A549 (cell line): ENCODE results near the gene LMF1. TPM values are rescaled to one million over a fixed set of nuclear protein-coding genes. Genes with fewer than 3 reads are reported as not detected.

Source experiments
- ATAC-seq, 2 experiments: fragments of 200-7000 bp in 1 of 2; fragments of >200 bp in 1 of 2; cut with Nextera tagmentation in 1 of 2; cut with Tn5 transposase in 1 of 2; 3 replicates each; pipeline versions ENCODE4 v1.8.0 to v1.9.1; 2018 to 2020; ENCODE audit warnings: mild to moderate bottlenecking in 1 of 2, moderate library complexity in 1 of 2
- CTCF ChIA-PET: fragments of 300-600 bp; sonication (Branson Sonifier 250); formaldehyde crosslinking; extraction: SDS; loops from one replicate; lab custom pipeline; 2021; ENCODE audit warnings: antibody characterized with exemption, inconsistent platforms; lab: Yijun Ruan, JAX
- POLR2A ChIA-PET: fragments of 350-600 bp; formaldehyde crosslinking; extraction: SDS; loops from one replicate; lab custom pipeline; 2021; ENCODE audit warnings: antibody characterized with exemption, inconsistent platforms; lab: Yijun Ruan, JAX
- DNase-seq, 2 experiments: peaks; one replicate each; pipeline versions ENCODE4 v3.0.0 to v3.0.0-alpha.2; 2011 to 2016; ENCODE audit warnings: low read depth in 1 of 2, low spot score in 1 of 2
- FAIRE-seq: peaks from 2 replicates; lab custom pipeline; 2011; peaks lifted over from hg19 to GRCh38; lab: Jason Lieb, UNC
- H3K27ac ChIP-seq, 2 experiments: fragments of >200 bp; sonication (Bioruptor Twin); formaldehyde crosslinking; 3 replicates each; pipeline ENCODE4 v1.5.1; 2016 to 2017
- H3K4me1 ChIP-seq: fragments of >200 bp; sonication (Bioruptor Twin); formaldehyde crosslinking; 3 replicates; pipeline ENCODE4 v1.6.1; 2016
- H3K4me2 ChIP-seq: fragments of >200 bp; sonication (Bioruptor Twin); formaldehyde crosslinking; 3 replicates; pipeline ENCODE4 v1.6.1; 2016
- H3K4me3 ChIP-seq: fragments of >200 bp; sonication (Bioruptor Twin); formaldehyde crosslinking; 3 replicates; pipeline ENCODE4 v1.5.1; 2016
- H3K9me3 ChIP-seq: fragments of >200 bp; sonication (Bioruptor Twin); formaldehyde crosslinking; 3 replicates; pipeline ENCODE4 v1.6.1; 2016
- CBX8 ChIP-seq: fragments of 200-600 bp; sonication (generic); IDR thresholded peaks from 2 replicates; pipeline ENCODE4 v1.6.1; 2016
- CHD2 ChIP-seq: fragments of 150-350 bp; IDR thresholded peaks from 2 replicates; pipeline ENCODE4 v1.6.1; 2014; ENCODE audit warnings: low read length; ENCODE audit not compliant: partially characterized antibody
- FOSB ChIP-seq: fragments of 250-450 bp; sonication (Bioruptor Pico); IDR thresholded peaks from 2 replicates; pipeline ENCODE4 v1.5.0; 2020; ENCODE audit warnings: mild to moderate bottlenecking, moderate library complexity
- FOSL2 ChIP-seq, 2 experiments: fragments of 450-650 bp in 1 of 2; fragments of >200 bp in 1 of 2; sonication (Bioruptor Twin) in 1 of 2; formaldehyde crosslinking; IDR thresholded peaks; 2 replicates each; pipeline versions ENCODE4 v1.5.0 to v1.6.1; 2016 to 2020; ENCODE audit warnings: mild to moderate bottlenecking in 1 of 2, moderate library complexity in 1 of 2
- GATA3 ChIP-seq: IDR thresholded peaks from 2 replicates; pipeline ENCODE4 v1.6.1; 2012; ENCODE audit warnings: borderline replicate concordance
- HDAC2 ChIP-seq: fragments of 200-600 bp; sonication (generic); IDR thresholded peaks from 2 replicates; pipeline ENCODE4 v1.6.1; 2016
- HES2 ChIP-seq: fragments of >200 bp; sonication (Bioruptor Twin); formaldehyde crosslinking; IDR thresholded peaks from 2 replicates; pipeline ENCODE4 v1.6.1; 2016
- HEYL ChIP-seq: fragments of 250-450 bp; sonication (Bioruptor Pico); IDR thresholded peaks from 2 replicates; pipeline ENCODE4 v1.8.0; 2021; ENCODE audit warnings: mild to moderate bottlenecking, moderate library complexity
- HOXA7 ChIP-seq: fragments of 250-450 bp; sonication (Bioruptor Pico); IDR thresholded peaks from 2 replicates; pipeline ENCODE4 v1.5.0; 2020; ENCODE audit warnings: mild to moderate bottlenecking, moderate library complexity
- HOXB5 ChIP-seq: fragments of 250-450 bp; sonication (Bioruptor Pico); IDR thresholded peaks from 2 replicates; pipeline ENCODE4 v1.5.0; 2020; ENCODE audit warnings: mild to moderate bottlenecking, moderate library complexity
- JUN ChIP-seq, 2 experiments: fragments of >200 bp; sonication (Bioruptor Twin); formaldehyde crosslinking; IDR thresholded peaks; 2 replicates in 1 of 2; 3 replicates in 1 of 2; pipeline ENCODE4 v1.6.1; 2016 to 2017
- JUNB ChIP-seq: fragments of >200 bp; sonication (Bioruptor Twin); formaldehyde crosslinking; IDR thresholded peaks from 2 replicates; pipeline ENCODE4 v1.6.1; 2016
- KDM1A ChIP-seq: fragments of 200-600 bp; sonication (generic); IDR thresholded peaks from 2 replicates; pipeline ENCODE4 v1.6.1; 2016; ENCODE audit warnings: low read depth, mild to moderate bottlenecking
- KDM5A ChIP-seq: fragments of 200-600 bp; sonication (generic); IDR thresholded peaks from 2 replicates; pipeline ENCODE4 v1.6.1; 2016; ENCODE audit warnings: antibody characterized with exemption, mild to moderate bottlenecking
- MAX ChIP-seq: IDR thresholded peaks from 2 replicates; pipeline ENCODE4 v1.6.1; 2012
- MYC ChIP-seq: IDR thresholded peaks from 2 replicates; pipeline ENCODE4 v1.6.1; 2012; ENCODE audit warnings: mild to moderate bottlenecking, inconsistent platforms, low read length, improper control_type of control experiment, borderline replicate concordance
- NFE2L2 ChIP-seq: fragments of 150-350 bp; conservative IDR thresholded peaks from 2 replicates; pipeline ENCODE4 v1.6.1; 2014; ENCODE audit warnings: low read length
- NPAS2 ChIP-seq: fragments of 250-450 bp; sonication (Bioruptor Pico); IDR thresholded peaks from 2 replicates; pipeline ENCODE4 v1.8.0; 2022; ENCODE audit warnings: mild to moderate bottlenecking, moderate library complexity, borderline replicate concordance
- POLR2A ChIP-seq: IDR thresholded peaks from 2 replicates; pipeline ENCODE4 v1.6.1; 2012; ENCODE audit warnings: mild to moderate bottlenecking, low read length
- POLR2AphosphoS2 ChIP-seq: conservative IDR thresholded peaks from 2 replicates; pipeline ENCODE4 v1.6.1; 2012; ENCODE audit warnings: low read length, improper control_type of control experiment, inconsistent platforms
- RAD21 ChIP-seq, 2 experiments: fragments of >200 bp in 1 of 2; sonication (Bioruptor Twin) in 1 of 2; formaldehyde crosslinking in 1 of 2; IDR thresholded peaks in 1 of 2; conservative IDR thresholded peaks in 1 of 2; 2 replicates in 1 of 2; 3 replicates in 1 of 2; pipeline ENCODE4 v1.6.1; 2012 to 2018; ENCODE audit warnings: inconsistent platforms in 1 of 2
- RARB ChIP-seq: fragments of 250-450 bp; sonication (Bioruptor Pico); IDR thresholded peaks from 2 replicates; pipeline ENCODE4 v1.8.0; 2021; ENCODE audit warnings: mild to moderate bottlenecking, moderate library complexity
- RFX5 ChIP-seq: fragments of 450-650 bp; IDR thresholded peaks from 2 replicates; pipeline ENCODE4 v1.7.1; 2014; ENCODE audit warnings: antibody characterized with exemption, mild to moderate bottlenecking, moderate library complexity
- ZNF302 ChIP-seq: fragments of 250-450 bp; sonication (Bioruptor Pico); IDR thresholded peaks from 2 replicates; pipeline ENCODE4 v1.9.0; 2021; ENCODE audit warnings: inconsistent platforms, mild to moderate bottlenecking, moderate library complexity
- WGBS: methylation state at CpG from one replicate; pipeline ENCODE4 v1.1.6; 2017; ENCODE audit errors: missing lambda C conversion rate; 5-methylcytosine and 5-hydroxymethylcytosine counted together
- polyA plus RNA-seq, 4 experiments: library from polyadenylated mRNA; depleted of rRNA in 3 of 4; stranded (reverse); fragments of >200 nt; fragmentation: RNase III in 1 of 4; extraction: RNeasy Plus Mini Kit Qiagen cat#74134 plus additional on column Dnase treatment in 1 of 4; gene quantifications; 2 replicates in 3 of 4; 3 replicates in 1 of 4; pipeline ENCODE4 v1.2.3, GENCODE V29; 2011 to 2017
- TF ChIP-seq, protein P1 (sequence below): fragments of 150-350 bp; IDR thresholded peaks from 2 replicates; pipeline ENCODE4 v1.6.1; 2014; ENCODE audit warnings: low read depth, mild to moderate bottlenecking, low read length
- TF ChIP-seq, protein P2 (sequence below): fragments of 250-450 bp; sonication (Bioruptor Pico); IDR thresholded peaks from 2 replicates; pipeline ENCODE4 v1.5.0; 2020; ENCODE audit warnings: low read depth, mild to moderate bottlenecking, moderate library complexity
- TF ChIP-seq, protein P3 (sequence below): fragments of 200-600 bp; sonication (generic); IDR thresholded peaks from 2 replicates; pipeline ENCODE4 v1.6.1; 2016; ENCODE audit warnings: antibody characterized with exemption, mild to moderate bottlenecking, moderate library complexity
- TF ChIP-seq, protein P4 (sequence below): fragments of 450-650 bp; IDR thresholded peaks from 2 replicates; pipeline ENCODE4 v1.6.1; 2014; ENCODE audit warnings: antibody characterized with exemption

Gene LMF1
- polyA plus RNA-seq, 2 of the 4 experiments (the other 2 are of a cell fraction), result 8.8 to 10.9 TPM

DNA sequence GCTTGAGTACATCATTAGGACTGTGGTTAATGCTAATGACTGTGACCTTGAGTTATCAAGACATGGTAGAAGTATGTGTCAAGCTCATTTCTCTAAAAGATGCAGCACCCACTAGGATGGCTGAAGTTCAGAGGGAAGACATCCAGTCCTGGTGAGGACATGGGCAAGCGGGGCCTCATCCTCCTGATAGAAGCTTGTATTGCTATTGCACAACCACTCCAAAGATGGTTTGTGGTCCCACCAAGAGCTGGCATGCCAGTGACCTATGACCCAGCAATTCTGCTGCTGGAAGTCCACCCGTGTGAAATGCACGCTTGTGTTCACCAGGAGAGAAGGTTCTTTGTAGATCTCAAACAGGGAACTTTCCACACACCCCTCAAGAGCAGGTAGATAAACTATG lies 25.0 kb upstream of the LMF1 start:
- no peak overlapping the region for H3K4me2 ChIP-seq
- H3K27ac ChIP-seq, result no peak overlapping the region
- H3K9me3 ChIP-seq, result no peaks in the 10 kb centered on the region
- DNase-seq (no peak), ATAC-seq (no peak), FAIRE-seq (no peak)
- H3K4me1 ChIP-seq, result peaks cover 12% of the 10 kb centered on the region
- POLR2A ChIA-PET, result no interaction called here
- TF ChIP-seq, protein P1, sequence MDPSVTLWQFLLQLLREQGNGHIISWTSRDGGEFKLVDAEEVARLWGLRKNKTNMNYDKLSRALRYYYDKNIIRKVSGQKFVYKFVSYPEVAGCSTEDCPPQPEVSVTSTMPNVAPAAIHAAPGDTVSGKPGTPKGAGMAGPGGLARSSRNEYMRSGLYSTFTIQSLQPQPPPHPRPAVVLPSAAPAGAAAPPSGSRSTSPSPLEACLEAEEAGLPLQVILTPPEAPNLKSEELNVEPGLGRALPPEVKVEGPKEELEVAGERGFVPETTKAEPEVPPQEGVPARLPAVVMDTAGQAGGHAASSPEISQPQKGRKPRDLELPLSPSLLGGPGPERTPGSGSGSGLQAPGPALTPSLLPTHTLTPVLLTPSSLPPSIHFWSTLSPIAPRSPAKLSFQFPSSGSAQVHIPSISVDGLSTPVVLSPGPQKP, result no peak
- no peak for TF ChIP-seq RARB
- TF ChIP-seq FOSL2 (IDR thresholded peaks at IDR 0.05), result no peak
- no peak for TF ChIP-seq FOSL2 (CRISPR knock-in tag; IDR thresholded peaks at IDR 0.05)
- TF ChIP-seq CHD2, result no peak
- no peak for TF ChIP-seq MYC
- TF ChIP-seq HOXA7 (CRISPR knock-in tag), result no peak
- TF ChIP-seq POLR2AphosphoS2, result no peak
- TF ChIP-seq NPAS2, result no peak
- TF ChIP-seq CBX8, result no peak
- TF ChIP-seq POLR2A, result no peak
- TF ChIP-seq, protein P2, sequence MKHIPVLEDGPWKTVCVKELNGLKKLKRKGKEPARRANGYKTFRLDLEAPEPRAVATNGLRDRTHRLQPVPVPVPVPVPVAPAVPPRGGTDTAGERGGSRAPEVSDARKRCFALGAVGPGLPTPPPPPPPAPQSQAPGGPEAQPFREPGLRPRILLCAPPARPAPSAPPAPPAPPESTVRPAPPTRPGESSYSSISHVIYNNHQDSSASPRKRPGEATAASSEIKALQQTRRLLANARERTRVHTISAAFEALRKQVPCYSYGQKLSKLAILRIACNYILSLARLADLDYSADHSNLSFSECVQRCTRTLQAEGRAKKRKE, result no peak
- TF ChIP-seq RFX5, result no peak
- TF ChIP-seq NFE2L2, result no peak
- no peak for TF ChIP-seq JUNB
- no peak for TF ChIP-seq KDM1A
- no peak for TF ChIP-seq GATA3
- H3K4me3 ChIP-seq, result no peak overlapping the region
- CTCF ChIA-PET, result interaction anchor here (0.7 to 7.4 kb wide), 5 partner anchors 12 to 198 kb away, joined by 3 to 37 read pairs (median 7); partner anchors contain the start of gene SOX8
- WGBS, result 59% methylated on average over 3 of the region's 3 CpGs

- no peak overlapping the region for H3K27ac ChIP-seq
- no peak for DNase-seq
- peaks cover 12% of the 10 kb centered on the region for H3K4me1 ChIP-seq
- TF ChIP-seq HEYL (CRISPR knock-in tag) (no peak), RAD21 (conservative IDR thresholded peaks at IDR 0.05 in 1 of 2, IDR thresholded peaks at IDR 0.05 in 1 of 2) (no peak), POLR2A (no peak), HOXB5 (CRISPR knock-in tag) (no peak), MAX (no peak), KDM5A (no peak), HDAC2 (no peak), JUN (IDR thresholded peaks at IDR 0.05) (no peak), FOSB (no peak), ZNF302 (CRISPR knock-in tag) (no peak), CHD2 (no peak), RFX5 (no peak), POLR2AphosphoS2 (no peak), KDM1A (no peak), NPAS2 (no peak), HES2 (no peak)
- TF ChIP-seq, protein P3, sequence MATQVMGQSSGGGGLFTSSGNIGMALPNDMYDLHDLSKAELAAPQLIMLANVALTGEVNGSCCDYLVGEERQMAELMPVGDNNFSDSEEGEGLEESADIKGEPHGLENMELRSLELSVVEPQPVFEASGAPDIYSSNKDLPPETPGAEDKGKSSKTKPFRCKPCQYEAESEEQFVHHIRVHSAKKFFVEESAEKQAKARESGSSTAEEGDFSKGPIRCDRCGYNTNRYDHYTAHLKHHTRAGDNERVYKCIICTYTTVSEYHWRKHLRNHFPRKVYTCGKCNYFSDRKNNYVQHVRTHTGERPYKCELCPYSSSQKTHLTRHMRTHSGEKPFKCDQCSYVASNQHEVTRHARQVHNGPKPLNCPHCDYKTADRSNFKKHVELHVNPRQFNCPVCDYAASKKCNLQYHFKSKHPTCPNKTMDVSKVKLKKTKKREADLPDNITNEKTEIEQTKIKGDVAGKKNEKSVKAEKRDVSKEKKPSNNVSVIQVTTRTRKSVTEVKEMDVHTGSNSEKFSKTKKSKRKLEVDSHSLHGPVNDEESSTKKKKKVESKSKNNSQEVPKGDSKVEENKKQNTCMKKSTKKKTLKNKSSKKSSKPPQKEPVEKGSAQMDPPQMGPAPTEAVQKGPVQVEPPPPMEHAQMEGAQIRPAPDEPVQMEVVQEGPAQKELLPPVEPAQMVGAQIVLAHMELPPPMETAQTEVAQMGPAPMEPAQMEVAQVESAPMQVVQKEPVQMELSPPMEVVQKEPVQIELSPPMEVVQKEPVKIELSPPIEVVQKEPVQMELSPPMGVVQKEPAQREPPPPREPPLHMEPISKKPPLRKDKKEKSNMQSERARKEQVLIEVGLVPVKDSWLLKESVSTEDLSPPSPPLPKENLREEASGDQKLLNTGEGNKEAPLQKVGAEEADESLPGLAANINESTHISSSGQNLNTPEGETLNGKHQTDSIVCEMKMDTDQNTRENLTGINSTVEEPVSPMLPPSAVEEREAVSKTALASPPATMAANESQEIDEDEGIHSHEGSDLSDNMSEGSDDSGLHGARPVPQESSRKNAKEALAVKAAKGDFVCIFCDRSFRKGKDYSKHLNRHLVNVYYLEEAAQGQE, result no peak
- TF ChIP-seq, protein P4, sequence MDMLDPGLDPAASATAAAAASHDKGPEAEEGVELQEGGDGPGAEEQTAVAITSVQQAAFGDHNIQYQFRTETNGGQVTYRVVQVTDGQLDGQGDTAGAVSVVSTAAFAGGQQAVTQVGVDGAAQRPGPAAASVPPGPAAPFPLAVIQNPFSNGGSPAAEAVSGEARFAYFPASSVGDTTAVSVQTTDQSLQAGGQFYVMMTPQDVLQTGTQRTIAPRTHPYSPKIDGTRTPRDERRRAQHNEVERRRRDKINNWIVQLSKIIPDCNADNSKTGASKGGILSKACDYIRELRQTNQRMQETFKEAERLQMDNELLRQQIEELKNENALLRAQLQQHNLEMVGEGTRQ, result no peak
- TF ChIP-seq, protein P2, result no peak
- TF ChIP-seq, protein P1, result no peak
- TF ChIP-seq, all 56 proteins: peak for 0
- FAIRE-seq (no peak), ATAC-seq (no peak)
- no peak overlapping the region for H3K4me2 ChIP-seq
- CTCF ChIA-PET, result interaction anchor here (0.8 to 7.4 kb wide), 4 partner anchors 9 to 62 kb away, joined by 3 to 37 read pairs (median 7); partner anchors contain the start of gene SOX8
- H3K9me3 ChIP-seq, result no peaks in the 10 kb centered on the region
- POLR2A ChIA-PET, result no interaction called here
- no peak overlapping the region for H3K4me3 ChIP-seq
- 78% methylated on average over 3 of the region's 3 CpGs for WGBS
Measured at GRCh38 chr16:995087-995486, 24.3 kb upstream of the LMF1 start.
